ENCODE data around the gene DDIAS. TPM values are rescaled to one million over a fixed set of nuclear protein-coding genes. Genes with fewer than 3 reads are reported as not detected.

The DDIAS gene
- total RNA-seq, 1 experiment from 2014 or later = 12.4 TPM

- Histone ChIP-seq H3K36me3 (ENCODE audit: low read depth) (no peaks in the 10 kb centered on the region), H3K9me2 (ENCODE audit: insufficient read depth) (no peaks in the 10 kb centered on the region), H3K27me3 (ENCODE audit: insufficient read depth, low read depth) (no peaks in the 10 kb centered on the region), H3F3A (ENCODE audit: insufficient read depth, low read depth) (peaks cover 3% of the 10 kb centered on the region; the same call in 1 of the 2 replicates), H3K4me3 (no peak overlapping the region), H3K4me1 (replicated peaks; ENCODE audit: insufficient read depth) (peaks cover 8% of the 10 kb centered on the region), H3K4me2 (no peak overlapping the region), H3K9me3 (ENCODE audit: insufficient read depth, low read depth) (no peaks in the 10 kb centered on the region), H3K79me2 (ENCODE audit: low read depth) (peaks cover 11% of the 10 kb centered on the region; the same call in 1 of the 2 replicates), H4K20me1 (ENCODE audit: insufficient read depth) (no peaks in the 10 kb centered on the region), H2AFZ (no peak overlapping the region), H3K27ac (no peak overlapping the region)
- intact Hi-C loops (cut with micrococcal nuclease; ENCODE audit: unreplicated experiment) = no loop called here
- POLR2A ChIA-PET (ENCODE audit: unreplicated experiment) = interaction anchor here (0.7 kb wide), 2 partner anchors 144 to 877 kb away, joined by 3 to 29 read pairs; no protein-coding TSS in a partner anchor
- BruUV-seq (replicated peaks) = no TSS peak
- TF ChIP-seq EZH2 (IDR thresholded peaks at IDR 0.05; ENCODE audit: low read depth) = no peak
- TF ChIP-seq, protein P1, sequence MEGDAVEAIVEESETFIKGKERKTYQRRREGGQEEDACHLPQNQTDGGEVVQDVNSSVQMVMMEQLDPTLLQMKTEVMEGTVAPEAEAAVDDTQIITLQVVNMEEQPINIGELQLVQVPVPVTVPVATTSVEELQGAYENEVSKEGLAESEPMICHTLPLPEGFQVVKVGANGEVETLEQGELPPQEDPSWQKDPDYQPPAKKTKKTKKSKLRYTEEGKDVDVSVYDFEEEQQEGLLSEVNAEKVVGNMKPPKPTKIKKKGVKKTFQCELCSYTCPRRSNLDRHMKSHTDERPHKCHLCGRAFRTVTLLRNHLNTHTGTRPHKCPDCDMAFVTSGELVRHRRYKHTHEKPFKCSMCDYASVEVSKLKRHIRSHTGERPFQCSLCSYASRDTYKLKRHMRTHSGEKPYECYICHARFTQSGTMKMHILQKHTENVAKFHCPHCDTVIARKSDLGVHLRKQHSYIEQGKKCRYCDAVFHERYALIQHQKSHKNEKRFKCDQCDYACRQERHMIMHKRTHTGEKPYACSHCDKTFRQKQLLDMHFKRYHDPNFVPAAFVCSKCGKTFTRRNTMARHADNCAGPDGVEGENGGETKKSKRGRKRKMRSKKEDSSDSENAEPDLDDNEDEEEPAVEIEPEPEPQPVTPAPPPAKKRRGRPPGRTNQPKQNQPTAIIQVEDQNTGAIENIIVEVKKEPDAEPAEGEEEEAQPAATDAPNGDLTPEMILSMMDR (conservative IDR thresholded peaks at IDR 0.05) = no peak
- CTCF ChIA-PET = no interaction called here
- DNase-seq = no peak
Measured at GRCh38 chr11:82896183-82896582, 5.4 kb upstream of the DDIAS start.

GRCh38 chr11:82898241-82898640 is 3.3 kb upstream of the DDIAS start:
- Histone ChIP-seq H2AFZ (no peak overlapping the region), H3K9me3 (ENCODE audit: insufficient read depth, low read depth) (no peaks in the 10 kb centered on the region), H3K4me1 (replicated peaks; ENCODE audit: insufficient read depth) (peaks cover 17% of the 10 kb centered on the region), H3K27me3 (ENCODE audit: insufficient read depth, low read depth) (no peaks in the 10 kb centered on the region), H3K9me2 (ENCODE audit: insufficient read depth) (no peaks in the 10 kb centered on the region), H3K4me2 (no peak overlapping the region), H3K4me3 (no peak overlapping the region), H3K27ac (no peak overlapping the region), H3K36me3 (ENCODE audit: low read depth) (no peaks in the 10 kb centered on the region), H3F3A (ENCODE audit: insufficient read depth, low read depth) (peaks cover 3% of the 10 kb centered on the region; the same call in 1 of the 2 replicates), H4K20me1 (ENCODE audit: insufficient read depth) (no peaks in the 10 kb centered on the region), H3K79me2 (ENCODE audit: low read depth) (peaks cover 26% of the 10 kb centered on the region)
- intact Hi-C loops (cut with micrococcal nuclease; ENCODE audit: unreplicated experiment) = no loop called here
- CTCF ChIA-PET = interaction anchor here (0.6 kb wide), 1 partner anchor 30 kb away, joined by 3 read pairs; no protein-coding TSS in a partner anchor
- TF ChIP-seq EZH2 (IDR thresholded peaks at IDR 0.05; ENCODE audit: low read depth) = no peak
- TF ChIP-seq, protein P1 (conservative IDR thresholded peaks at IDR 0.05) = no peak
- no TSS peak for BruUV-seq (replicated peaks)
- POLR2A ChIA-PET (ENCODE audit: unreplicated experiment) = interaction anchor here (0.7 kb wide), 1 partner anchor 850 kb away, joined by 5 read pairs; no protein-coding TSS in a partner anchor
- DNase-seq = no peak

GRCh38 chr11:82899186-82899820 is 2.2 kb upstream of the DDIAS start:
- Histone ChIP-seq H4K20me1 (ENCODE audit: insufficient read depth) (no peaks in the 10 kb centered on the region), H3K9me2 (ENCODE audit: insufficient read depth) (no peaks in the 10 kb centered on the region), H3K4me1 (replicated peaks; ENCODE audit: insufficient read depth) (peaks cover 17% of the 10 kb centered on the region), H3K9me3 (ENCODE audit: insufficient read depth, low read depth) (no peaks in the 10 kb centered on the region), H3K27me3 (ENCODE audit: insufficient read depth, low read depth) (no peaks in the 10 kb centered on the region), H3F3A (ENCODE audit: insufficient read depth, low read depth) (peaks cover 3% of the 10 kb centered on the region; the same call in 1 of the 2 replicates), H3K36me3 (ENCODE audit: low read depth) (no peaks in the 10 kb centered on the region), H3K4me3 (peak overlapping the region; percentile 88), H3K4me2 (peak overlapping the region; percentile 87), H2AFZ (peak overlapping the region; percentile 98), H3K27ac (no peak overlapping the region), H3K79me2 (ENCODE audit: low read depth) (peaks cover 33% of the 10 kb centered on the region)
- CTCF ChIA-PET = interaction anchor here (0.7 kb wide), 1 partner anchor 206 kb away, joined by 4 read pairs; no protein-coding TSS in a partner anchor
- intact Hi-C loops (cut with micrococcal nuclease; ENCODE audit: unreplicated experiment) = no loop called here
- POLR2A ChIA-PET (ENCODE audit: unreplicated experiment) = no interaction called here
- BruUV-seq (replicated peaks) = TSS peak; percentile 63
- TF ChIP-seq, protein P1 (conservative IDR thresholded peaks at IDR 0.05) = no peak
- no peak for TF ChIP-seq EZH2 (IDR thresholded peaks at IDR 0.05; ENCODE audit: low read depth)
- peak in 1 of 2 experiments; percentile 23 for DNase-seq

Measured in PC-9 (cell line).